ENCODE results near the gene TMUB1. TPM values are rescaled to one million over a fixed set of nuclear protein-coding genes. Genes with fewer than 3 reads are reported as not detected.

Gene TMUB1
- total RNA-seq, 4 donors from 2014 or later, result 33.7 to 78.7 (median 44.2) TPM

- H3K4me1 ChIP-seq, result peaks cover 12 to 46% of the 10 kb centered on the region in 2 donors
- peak; percentile 30 to 44 for DNase-seq
- H3K4me3 ChIP-seq (replicated peaks in 1 of 3), result peak overlapping the region in 1 of 3 donors; percentile 16
- no peaks in the 10 kb centered on the region for H3K9me3 ChIP-seq
- no peaks in the 10 kb centered on the region for H3K27me3 ChIP-seq
- WGBS, 2 donors, result 68 to 75% methylated on average over 29 to 30 of the region's 30 CpGs
- intact Hi-C loops (cut with DNase I), result no loop called here
- peak overlapping the region; percentile 49 to 78 (median 69) for H3K27ac ChIP-seq
- no peaks in the 10 kb centered on the region for H3K36me3 ChIP-seq
- no peak for TF ChIP-seq POLR2A (IDR thresholded peaks at IDR 0.05)
- TF ChIP-seq, protein P1, sequence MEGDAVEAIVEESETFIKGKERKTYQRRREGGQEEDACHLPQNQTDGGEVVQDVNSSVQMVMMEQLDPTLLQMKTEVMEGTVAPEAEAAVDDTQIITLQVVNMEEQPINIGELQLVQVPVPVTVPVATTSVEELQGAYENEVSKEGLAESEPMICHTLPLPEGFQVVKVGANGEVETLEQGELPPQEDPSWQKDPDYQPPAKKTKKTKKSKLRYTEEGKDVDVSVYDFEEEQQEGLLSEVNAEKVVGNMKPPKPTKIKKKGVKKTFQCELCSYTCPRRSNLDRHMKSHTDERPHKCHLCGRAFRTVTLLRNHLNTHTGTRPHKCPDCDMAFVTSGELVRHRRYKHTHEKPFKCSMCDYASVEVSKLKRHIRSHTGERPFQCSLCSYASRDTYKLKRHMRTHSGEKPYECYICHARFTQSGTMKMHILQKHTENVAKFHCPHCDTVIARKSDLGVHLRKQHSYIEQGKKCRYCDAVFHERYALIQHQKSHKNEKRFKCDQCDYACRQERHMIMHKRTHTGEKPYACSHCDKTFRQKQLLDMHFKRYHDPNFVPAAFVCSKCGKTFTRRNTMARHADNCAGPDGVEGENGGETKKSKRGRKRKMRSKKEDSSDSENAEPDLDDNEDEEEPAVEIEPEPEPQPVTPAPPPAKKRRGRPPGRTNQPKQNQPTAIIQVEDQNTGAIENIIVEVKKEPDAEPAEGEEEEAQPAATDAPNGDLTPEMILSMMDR (IDR thresholded peaks at IDR 0.05), result no peak
Measured at GRCh38 chr7:151088856-151089699, 5.8 kb upstream of the TMUB1 start.

GRCh38 chr7:151088019-151088855 is 4.9 kb upstream of the TMUB1 start:
- TF ChIP-seq POLR2A (IDR thresholded peaks at IDR 0.05), result no peak
- TF ChIP-seq, protein P1 (IDR thresholded peaks at IDR 0.05), result no peak
- WGBS, 2 donors, result 69 to 76% methylated on average over 14 to 16 of the region's 16 CpGs

GRCh38 chr7:151087245-151088018 is 4.1 kb upstream of the TMUB1 start:
- Histone ChIP-seq H3K4me3 (replicated peaks in 1 of 3) (peak overlapping the region; percentile 43 to 80 (median 80)), H3K36me3 (no peaks in the 10 kb centered on the region), H3K27ac (peak overlapping the region; percentile 49 to 78 (median 69)), H3K4me1 (peaks cover 16 to 54% of the 10 kb centered on the region in 2 donors), H3K9me3 (no peaks in the 10 kb centered on the region), H3K27me3 (no peaks in the 10 kb centered on the region)
- TF ChIP-seq, protein P1 (IDR thresholded peaks at IDR 0.05), result peak in 4 of 6 experiments; percentile 11 to 40 (median 24)
- TF ChIP-seq POLR2A (IDR thresholded peaks at IDR 0.05), result no peak
- peak; percentile 64 for DNase-seq
- 0 to 45% methylated on average over 7 to 14 of the region's 70 CpGs for WGBS, 2 donors
- intact Hi-C loops (cut with DNase I), result no loop called here

More at GRCh38 chr7:151088019-151088855, 4.9 kb upstream of the TMUB1 start:
- no peaks in the 10 kb centered on the region for H3K9me3 ChIP-seq
- peak overlapping the region in 2 of 3 donors; percentile 14 to 80 for H3K4me3 ChIP-seq (replicated peaks in 1 of 3)
- H3K27me3 ChIP-seq, result no peaks in the 10 kb centered on the region
- no peak for DNase-seq
- intact Hi-C loops (cut with DNase I), result no loop called here
- H3K27ac ChIP-seq, result peak overlapping the region; percentile 49 to 78 (median 69)
- H3K36me3 ChIP-seq, result no peaks in the 10 kb centered on the region
- H3K4me1 ChIP-seq, result peaks cover 12 to 52% of the 10 kb centered on the region in 2 donors

DNA sequence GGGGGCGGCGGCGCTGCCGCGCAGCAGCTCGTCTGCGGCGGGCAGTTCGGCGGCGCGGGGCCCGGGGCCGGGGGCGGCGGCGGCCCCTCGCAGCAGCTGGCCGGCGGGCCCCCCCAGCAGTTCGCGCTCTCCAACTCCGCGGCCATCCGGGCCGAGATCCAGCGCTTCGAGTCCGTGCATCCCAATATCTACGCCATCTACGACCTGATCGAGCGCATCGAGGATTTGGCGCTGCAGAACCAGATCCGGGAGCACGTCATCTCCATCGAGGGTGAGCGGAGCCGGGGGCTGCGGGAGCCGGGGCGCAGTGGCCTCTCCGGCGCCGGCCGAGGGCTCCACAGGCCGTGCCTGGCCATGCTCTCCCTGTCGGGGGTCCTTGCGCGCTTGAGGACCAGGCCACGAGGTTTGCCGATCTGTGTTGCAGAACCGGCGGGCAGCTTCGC is 3.5 kb upstream of the TMUB1 start:
- 0% methylated on average over 10 of the region's 56 CpGs; no CpG with 5 or more reads in 1 of the 2 donors for WGBS, 2 donors
- Histone ChIP-seq H3K9me3 (no peaks in the 10 kb centered on the region), H3K27ac (peak overlapping the region in 2 of 3 donors; percentile 69 to 78), H3K27me3 (no peaks in the 10 kb centered on the region), H3K4me1 (peaks cover 22 to 59% of the 10 kb centered on the region in 2 donors), H3K36me3 (no peaks in the 10 kb centered on the region), H3K4me3 (replicated peaks in 1 of 3) (peak overlapping the region; percentile 43 to 80 (median 80))
- peak; percentile 37 to 45 for DNase-seq
- intact Hi-C loops (cut with DNase I), result no loop called here
- TF ChIP-seq POLR2A (IDR thresholded peaks at IDR 0.05), result no peak

Measured in thyroid gland (tissue), 4 donors.